ENCODE data around the gene TIGAR.

DNA sequence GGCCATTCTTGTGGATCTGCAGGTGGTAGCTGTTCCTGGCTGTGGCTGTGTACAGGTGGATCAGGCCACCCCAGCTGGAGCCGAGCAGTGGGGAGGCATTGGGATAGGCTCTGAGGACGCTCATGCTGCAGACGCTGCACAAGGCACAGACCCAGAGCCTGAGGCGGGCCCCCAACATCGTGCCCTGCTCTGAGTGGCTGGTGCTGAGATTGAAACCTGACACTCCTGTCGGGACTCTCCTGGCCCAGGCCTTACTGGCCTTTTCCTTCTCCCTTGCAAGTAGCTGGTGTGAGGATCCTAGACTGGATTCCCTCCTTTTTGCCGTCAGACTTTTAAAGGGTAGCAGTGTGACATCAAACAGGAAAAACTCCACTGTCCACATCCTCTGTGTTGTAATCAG lies 58.4 kb downstream of the TIGAR start, which contains the start of gene FGF23:
- TF ChIP-seq RBBP5 (IDR thresholded peaks at IDR 0.05; ENCODE audit: borderline replicate concordance, low read depth, low read length) = no peak
- TF ChIP-seq NRF1 (IDR thresholded peaks at IDR 0.05; ENCODE audit: low read depth, low read length) = no peak
- TF ChIP-seq POLR2AphosphoS5 (IDR thresholded peaks at IDR 0.05; ENCODE audit: low read depth, low read length) = no peak; the same call in 1 of the 2 replicates
- no peak for TF ChIP-seq POLR2A (IDR thresholded peaks at IDR 0.05; ENCODE audit: control extremely low read depth in 1 of 2, low read depth in 2 of 2, low read length in 2 of 2)
- no peak for TF ChIP-seq HDAC2 (IDR thresholded peaks at IDR 0.05; ENCODE audit: borderline replicate concordance in 1 of 2, low read depth in 2 of 2, low read length in 2 of 2)
- no peak for TF ChIP-seq BRCA1 (IDR thresholded peaks at IDR 0.05; ENCODE audit: low read depth, low read length)
- TF ChIP-seq EZH2 (IDR thresholded peaks at IDR 0.05; ENCODE audit: low read depth, low read length, severe bottlenecking) = no peak
- TF ChIP-seq CTCF (IDR thresholded peaks at IDR 0.05; ENCODE audit: control extremely low read depth in 1 of 3, insufficient read depth in 1 of 3, low read depth in 1 of 3, low read length in 3 of 3) = no peak
